NCI-H146 treated with DMSO at 0.1 percent for 48 hours (cell line): ENCODE results near the gene EIF5B.
"Not testable (repeated sequence)": the region's sequence is repeated elsewhere in the genome, so short reads cannot be mapped to it uniquely, and the experiment has no call there.

Source experiments
- DNase-seq: peaks from one replicate; lab custom pipeline; 2025; ENCODE audit not compliant: unreplicated experiment; lab: John Stamatoyannopoulos, UW

The EIF5B gene

DNA sequence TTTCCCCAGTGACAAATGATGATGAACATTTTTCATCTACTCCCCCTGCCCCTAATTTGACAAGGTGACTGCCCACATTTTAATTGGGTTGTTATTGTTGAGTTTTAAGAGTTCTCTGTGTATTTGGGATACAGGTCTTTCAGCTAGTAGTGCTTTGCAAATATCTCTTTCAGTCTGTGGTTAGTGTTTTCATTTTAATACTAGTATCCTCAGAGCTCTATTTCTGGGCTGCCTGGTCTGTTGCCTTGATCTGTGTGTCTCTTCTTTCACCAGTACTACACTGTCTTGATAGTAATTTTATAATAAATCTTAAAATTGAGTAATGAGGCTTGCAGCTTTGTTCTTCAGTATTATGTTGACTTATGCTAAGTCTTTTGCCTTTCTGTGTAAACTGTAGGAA is 19.7 kb downstream of the EIF5B start:
- DNase-seq, result no peak

DNA sequence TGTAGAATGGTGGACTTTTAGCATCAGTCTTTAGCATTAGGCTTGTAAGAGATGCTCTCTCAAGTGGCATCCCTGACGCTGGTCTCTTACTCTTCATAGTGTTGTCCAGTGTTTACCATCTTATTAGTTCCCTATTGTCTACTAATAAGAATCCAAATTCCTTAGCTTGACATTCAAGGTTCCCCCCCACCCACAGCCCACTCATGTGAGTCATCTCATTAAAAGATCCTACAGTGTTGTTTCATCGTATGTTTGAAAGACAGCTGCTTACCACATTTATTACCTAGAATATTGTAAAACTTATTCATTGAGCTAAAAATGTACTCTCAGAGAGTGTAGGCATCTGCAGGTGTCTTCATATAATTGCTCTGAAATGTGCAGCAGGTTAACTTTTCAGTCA is 28.5 kb downstream of the EIF5B start:
- no peak for DNase-seq

DNA sequence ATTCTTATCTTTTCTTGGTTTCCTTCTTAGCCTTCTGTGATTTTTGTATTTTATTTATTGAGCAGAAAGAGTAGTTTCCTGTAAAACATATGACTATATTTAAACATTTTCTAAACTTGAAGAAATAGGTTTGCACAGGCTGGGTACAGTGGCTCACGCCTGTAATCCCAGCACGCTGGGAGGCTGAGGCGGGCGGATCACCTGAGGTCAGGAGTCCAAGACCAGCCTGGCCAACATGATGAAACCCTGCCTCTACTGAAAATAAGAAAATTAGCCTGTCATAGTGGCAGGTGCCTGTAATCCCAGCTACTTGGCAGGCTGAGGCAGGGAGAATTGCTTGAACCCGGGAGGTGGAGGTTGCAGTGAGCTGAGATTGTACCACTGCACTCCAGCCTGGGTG is 31.7 kb downstream of the EIF5B start:
- DNase-seq, result not testable (repeated sequence)

DNA sequence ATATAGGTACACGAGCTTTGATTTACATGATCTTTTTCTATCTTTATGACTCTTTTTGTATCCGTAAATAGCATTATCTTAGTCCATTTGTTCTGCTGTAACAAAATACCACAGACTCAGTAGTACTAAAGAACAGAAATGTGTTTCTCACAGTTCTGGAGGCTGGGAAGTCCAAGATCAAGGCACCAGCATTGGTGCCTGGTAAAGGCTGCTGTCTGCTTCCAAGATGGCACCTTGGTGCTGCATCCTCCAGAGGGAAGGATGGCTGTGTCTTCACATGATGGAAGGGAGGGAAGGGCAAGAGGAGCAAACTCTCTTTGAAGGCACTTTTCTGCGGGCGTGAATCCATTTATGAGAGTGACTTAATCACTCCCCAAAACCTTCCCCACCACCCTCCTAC is 36.0 kb downstream of the EIF5B start:
- no peak for DNase-seq

DNA sequence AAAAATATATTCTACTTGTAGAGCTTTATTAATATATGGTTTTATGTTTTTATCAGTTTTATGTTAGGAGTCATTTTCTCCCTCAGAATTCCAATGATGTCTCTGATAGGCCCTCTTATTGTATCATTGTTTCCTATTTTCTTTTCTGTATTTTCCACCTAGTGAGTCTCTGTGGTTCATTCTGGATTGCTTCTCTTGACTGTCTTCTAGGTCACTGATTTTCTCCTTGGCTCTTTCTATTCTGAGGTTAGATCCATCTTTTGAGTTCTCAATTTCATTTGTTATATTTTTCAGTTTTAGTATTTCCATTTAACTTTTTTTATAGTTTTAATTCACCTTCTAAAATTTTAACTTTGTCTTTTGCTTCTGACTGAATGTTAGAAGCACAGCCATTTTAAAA is 37.6 kb downstream of the EIF5B start:
- no peak for DNase-seq

DNA sequence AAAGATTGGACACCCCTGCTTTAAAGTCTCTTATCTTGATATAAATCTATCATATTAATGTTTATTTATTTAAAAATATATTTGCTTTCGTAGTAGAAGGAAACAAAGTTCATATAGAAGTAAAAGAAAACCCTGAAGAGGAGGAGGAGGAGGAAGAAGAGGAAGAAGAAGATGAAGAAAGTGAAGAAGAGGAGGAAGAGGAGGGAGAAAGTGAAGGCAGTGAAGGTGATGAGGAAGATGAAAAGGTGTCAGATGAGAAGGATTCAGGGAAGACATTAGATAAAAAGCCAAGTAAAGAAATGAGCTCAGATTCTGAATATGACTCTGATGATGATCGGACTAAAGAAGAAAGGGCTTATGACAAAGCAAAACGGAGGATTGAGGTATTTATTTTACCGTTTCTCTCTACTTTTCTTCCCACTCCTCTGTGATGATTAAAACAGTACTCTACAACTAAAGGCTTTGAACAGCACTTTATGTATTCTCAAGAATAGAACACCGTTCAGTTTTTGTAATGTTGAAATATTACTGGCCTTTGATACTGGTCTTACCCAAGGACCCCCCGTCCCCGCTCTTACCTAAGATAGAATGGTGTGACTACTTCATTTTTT is 39.2 kb downstream of the EIF5B start:
- no peak for DNase-seq

DNA sequence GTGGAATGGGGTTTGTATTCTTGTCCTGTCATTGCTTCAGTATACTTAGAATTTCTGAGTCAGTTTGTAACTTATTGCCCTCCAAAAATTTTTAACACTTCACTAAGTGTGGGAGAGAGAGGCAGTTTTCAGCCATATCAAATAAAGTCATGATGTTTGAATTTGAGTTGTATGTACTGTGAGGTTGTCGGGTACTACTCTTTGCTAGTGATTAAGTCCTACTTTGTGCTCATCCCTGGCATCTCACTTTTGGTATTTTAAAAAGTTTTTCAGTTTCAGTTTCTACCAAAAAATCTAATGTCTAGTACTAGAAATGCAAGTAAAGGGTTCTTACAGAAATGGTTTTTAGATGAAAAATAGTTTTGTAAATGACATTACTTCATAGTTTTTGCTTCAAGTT is 40.7 kb downstream of the EIF5B start:
- no peak for DNase-seq

DNA sequence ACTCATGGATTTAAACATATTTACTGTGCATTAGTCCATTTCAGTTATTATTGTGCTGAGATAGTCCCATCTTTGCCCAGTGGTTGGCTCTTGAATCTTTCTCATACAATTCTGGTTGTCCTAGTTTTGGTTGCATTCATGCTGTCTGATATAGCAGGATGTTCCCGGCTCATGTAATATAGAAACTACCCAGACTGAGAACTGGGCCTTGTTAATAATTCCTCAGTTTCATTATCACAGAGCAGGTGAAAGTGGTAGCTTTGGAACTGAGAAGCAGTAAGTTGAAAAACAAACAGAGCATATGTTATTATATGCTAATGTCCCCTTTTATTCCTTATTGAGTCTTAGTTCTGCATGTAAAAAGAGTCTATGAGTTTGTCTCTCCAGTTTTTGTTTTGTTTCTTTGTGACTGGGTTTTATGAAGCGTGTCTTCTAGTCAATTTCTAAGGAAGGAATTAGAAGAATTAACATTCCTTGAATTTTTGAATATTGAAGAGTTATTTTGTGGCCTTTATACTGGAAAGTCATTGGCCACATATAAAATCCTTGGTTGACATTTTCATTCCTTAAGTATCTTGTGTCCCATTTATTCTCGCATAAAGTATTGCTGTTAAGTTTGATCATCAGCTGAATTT is 43.3 kb downstream of the EIF5B start:
- no peak for DNase-seq

DNA sequence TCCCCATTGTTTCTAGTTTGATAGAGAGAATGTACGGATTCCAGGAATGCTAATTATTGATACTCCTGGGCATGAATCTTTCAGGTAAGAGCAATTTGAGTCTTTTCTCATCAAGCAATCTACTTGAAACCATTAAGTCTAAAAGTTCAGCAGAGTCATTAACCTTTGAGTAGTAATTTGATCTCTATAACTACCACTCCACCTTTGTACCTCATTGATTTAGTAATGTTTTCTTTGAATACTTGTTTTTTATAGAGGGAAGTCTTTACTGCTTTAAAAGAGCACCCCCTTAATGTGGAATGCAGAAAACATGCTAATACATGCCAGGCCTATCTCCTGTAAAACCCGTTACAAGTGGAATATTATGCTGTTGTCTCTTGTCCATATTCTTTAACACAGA is 45.0 kb downstream of the EIF5B start:
- no peak for DNase-seq

DNA sequence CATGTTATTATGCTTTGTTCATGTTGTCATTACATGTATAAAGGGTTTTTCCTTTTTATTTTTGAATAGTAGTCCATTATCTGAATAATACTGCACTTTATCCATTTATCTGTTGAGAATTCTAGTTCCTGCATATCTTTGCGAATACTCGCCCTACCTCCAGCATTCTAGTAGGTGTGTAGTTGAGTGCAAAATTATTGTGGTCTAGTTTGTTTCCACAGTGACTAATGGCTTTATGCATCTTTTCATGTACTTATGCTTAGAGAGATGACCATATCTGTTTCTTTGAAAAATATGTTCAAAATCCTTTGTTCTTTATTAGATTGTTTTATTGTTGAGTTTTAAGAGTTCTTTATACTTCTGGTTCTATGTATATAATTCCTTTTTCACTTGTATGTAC is 48.8 kb downstream of the EIF5B start:
- no peak for DNase-seq

DNA sequence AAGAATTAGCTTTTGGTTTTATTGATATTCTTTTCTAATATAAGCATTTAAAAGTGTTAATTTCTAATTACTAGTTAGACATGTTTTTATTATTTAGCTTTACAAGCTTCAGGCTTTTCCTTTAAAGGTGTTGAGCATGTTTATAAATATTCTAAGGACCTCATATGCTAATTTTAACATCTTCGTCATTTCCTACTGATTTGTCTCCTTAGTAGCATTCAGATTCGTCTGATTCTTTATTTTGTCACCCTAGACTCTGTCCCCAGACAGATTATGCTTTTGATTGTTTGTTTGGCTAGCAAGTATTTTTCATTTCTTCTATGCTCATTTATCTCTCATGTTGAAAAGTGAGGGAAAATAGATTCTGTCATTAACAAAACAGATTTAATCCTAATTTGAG is 51.7 kb downstream of the EIF5B start:
- DNase-seq, result no peak

DNA sequence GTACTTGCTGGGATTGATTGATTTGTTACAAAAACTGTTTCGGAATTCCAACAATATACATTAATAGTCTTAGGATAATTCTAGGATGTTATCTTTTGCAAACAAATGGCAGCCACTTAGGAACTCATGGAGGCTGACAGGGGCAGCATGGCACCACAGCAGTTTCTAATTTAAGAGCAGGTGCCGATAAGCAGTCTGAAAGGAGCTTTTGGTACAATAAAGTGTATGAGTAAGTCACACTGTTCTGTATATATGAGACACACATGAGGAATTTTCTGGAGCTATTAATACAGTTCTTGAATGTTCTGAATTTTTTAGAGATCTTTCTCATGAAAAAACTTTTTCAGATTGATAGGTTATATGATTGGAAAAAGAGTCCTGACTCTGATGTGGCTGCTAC is 52.2 kb downstream of the EIF5B start:
- no peak for DNase-seq

DNA sequence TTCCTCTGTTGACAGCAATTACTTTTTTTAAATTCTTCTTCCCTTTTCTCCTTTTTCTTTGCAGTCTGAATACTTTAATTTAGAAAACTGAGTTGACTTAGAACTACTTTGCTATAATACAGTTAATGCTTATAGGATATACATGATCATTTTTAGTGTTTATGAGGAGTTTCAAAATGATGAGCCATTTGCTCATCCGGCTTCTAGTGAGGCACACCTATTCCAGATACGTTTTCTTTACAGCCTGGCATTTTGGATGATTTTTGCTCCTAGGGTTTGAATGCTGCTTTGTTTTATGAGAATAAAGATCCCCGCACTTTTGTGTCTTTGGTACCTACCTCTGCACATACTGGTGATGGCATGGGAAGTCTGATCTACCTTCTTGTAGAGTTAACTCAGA is 52.8 kb downstream of the EIF5B start:
- no peak for DNase-seq

DNA sequence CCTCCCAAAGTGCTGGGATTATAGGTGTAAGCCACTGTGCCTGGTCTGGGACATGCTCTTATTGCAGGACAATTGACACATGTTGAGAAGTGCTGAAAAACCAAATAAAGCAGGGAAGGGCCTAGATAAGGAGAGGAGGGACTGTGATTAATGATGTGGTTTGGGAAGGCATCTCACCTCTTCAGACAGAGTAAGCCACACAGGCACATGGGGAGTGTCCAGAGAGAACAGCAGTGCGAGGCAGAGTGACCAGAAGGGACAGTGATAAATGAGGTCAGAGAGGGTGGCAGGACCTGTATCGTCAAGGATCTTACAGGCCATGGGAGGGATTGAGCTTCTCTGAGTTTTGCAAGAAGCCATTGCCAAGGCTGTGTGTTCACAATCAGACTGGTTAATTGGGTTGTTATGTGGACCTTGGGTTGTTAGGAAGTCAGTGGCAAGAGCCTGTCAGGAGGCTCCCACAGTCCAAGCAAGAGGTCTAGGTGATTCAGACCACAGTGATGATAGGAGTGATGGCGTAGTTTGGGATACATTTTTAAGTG is 58.5 kb downstream of the EIF5B start:
- DNase-seq, result no peak

DNA sequence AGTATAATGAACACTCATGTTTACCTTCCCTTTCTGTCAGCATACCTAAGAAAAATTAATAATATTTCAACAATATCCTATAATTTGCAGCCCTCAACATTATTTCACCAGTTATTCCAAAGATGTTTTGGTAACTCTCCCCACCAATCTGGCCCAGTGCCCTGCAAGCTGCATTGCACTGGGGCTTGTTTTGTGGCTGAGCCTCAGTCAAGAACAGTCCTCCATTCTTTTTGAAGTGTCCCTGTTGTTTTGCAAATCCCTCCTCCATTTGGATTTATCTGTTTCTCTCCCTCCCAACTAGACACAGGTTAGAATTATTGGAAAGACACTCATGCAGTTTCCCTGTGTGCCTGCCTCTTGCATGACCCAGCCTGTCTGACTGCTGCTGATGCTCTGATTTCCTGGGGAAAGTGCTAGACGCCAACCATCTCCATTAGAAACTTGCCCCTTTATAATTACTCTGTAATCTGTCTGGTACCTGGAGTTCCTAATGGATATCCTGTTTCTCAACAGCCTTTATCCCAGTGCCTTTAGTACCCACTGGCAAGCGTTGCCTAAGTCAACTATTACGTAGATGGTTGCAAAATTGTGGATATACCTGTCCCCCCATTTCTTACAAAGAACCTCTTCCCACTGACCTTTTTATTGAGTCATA is 60.2 kb downstream of the EIF5B start:
- DNase-seq, result no peak

DNA sequence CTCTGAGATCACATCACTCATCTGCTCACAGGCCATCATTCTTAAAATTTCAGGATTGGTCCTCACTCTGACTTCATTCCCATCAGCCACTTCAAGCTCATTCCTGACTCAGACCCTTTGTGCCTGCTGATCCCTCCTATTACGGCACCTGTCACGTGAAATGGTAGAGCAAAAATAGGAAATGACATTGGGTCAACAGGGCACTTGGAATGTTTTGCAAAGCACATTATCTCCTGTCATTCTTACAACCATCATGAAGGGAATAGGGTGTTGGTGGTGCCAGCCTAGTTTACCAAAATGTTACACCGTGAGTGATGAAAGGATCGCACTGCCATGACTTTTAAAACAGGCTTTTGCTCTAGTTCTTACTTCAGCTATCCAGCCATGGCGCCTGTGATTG is 61.1 kb downstream of the EIF5B start:
- DNase-seq, result no peak

DNA sequence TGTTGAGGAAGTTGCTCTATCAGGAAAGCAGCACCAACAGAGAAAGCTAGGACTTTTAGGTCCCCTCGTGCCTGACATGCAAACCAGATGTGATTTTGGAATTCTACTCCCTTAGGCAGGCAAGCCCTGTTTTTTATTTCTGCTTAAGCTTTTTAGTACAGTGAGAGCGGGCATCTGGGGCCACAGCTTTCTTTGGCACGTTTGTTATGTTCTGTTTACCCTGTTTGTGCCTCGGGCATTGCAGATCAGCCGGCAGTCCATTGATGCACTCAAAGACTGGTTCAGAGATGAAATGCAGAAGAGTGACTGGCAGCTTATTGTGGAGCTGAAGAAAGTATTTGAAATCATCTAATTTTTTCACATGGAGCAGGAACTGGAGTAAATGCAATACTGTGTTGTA is 61.9 kb downstream of the EIF5B start:
- DNase-seq, result no peak

DNA sequence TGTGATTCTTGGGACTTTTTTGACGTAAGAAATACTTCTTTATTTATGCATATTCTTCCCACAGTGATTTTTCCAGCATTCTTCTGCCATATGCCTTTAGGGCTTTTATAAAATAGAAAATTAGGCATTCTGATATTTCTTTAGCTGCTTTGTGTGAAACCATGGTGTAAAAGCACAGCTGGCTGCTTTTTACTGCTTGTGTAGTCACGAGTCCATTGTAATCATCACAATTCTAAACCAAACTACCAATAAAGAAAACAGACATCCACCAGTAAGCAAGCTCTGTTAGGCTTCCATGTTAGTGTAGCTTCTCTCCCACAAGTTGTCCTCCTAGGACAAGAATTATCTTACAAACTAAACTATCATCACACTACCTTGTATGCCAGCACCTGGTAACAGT is 62.6 kb downstream of the EIF5B start:
- DNase-seq, result no peak

DNA sequence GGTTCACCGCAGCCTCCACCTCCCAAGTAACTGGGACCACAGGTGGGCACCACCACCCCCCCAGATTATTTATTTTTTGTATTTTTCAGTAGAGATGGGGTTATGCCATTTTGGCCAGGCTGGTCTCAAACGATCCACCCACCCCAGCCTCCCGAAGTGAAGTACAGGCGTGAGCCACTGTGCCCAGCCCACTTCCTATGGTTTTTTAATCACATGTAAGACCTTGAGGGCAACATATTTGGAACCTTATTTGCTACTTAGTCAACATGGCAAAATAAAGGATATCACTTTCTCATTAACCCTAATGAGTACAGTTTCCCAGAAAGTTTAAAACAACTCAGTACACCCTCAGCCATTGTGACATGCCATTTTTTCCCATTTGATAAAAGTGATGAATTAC is 64.7 kb downstream of the EIF5B start:
- no peak for DNase-seq

DNA sequence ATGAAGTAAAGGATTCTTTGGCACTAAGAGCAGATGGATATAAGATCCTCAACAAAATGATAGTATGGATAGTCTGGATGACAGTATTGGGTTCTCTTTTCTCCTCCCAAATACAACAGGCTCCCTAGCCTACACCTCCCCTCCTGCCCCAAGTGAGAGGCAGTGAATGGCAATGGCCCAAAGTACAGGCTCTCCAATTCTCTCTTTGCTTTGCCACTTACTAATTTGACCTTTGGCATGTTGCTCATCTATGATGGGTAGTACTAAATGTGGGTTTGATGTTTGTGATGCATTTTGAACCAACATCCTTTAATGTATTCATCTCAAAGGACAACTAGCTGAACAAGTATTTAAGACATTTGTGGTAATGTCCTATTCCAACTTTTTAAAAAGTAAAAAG is 65.9 kb downstream of the EIF5B start:
- no peak for DNase-seq

DNA sequence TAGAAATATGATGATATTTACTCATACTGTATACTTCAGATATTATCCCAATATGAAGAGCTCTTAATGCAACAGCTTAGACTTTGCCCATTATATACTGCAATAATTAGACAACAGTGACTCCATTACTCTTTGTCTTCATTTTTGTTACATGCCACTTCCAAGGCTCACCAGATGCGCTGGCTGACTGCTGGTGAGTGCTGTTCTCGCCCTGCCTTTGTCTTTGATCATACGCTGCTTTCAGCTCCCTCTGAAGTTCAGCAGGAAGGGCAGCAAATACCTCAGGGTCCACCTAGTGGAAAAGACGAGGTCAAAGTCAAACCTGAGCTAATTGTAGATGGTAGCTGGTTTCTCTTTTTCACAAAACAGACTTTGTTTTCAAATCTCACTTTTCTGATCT is 66.3 kb downstream of the EIF5B start:
- no peak for DNase-seq

DNA sequence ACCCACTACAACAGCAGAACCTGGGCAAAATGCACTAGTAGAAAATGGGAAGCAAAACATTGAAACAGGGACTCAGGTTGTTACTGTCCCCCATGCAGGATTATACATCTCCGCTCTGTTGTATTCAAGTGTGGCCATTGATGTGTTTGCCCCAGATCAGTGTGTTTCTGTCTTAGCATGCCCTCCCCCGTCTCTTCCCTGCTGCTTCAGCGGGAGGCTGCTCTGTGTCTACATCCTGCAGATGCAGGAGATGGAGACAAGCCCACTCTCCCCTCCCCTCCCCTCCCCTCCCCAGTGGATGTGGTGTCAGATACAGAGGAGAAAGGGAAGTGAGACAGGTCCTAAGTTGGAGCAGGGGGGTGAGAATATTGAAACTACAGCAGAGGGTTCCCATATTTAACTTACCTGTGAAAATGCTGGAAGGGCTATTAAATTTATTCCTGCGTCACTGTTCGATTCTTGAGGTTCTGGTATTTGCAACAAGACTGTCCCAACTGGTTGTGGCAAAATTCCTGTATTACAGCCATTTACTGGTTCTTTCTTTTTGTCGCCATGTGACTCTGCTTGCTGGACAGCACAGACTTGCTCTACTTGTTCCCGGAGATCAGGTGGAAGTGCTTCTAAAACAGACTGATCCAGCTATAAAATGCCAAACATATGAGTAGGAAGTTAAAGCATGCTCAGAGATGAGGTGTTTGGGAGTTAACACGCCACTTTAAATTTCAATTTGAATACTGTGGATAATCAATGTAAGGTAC is 67.0 kb downstream of the EIF5B start:
- DNase-seq, result no peak
